Psoas muscle (tissue), 8 donors: Measurements from ENCODE around the gene RBKS. TPM values are rescaled to one million over a fixed set of nuclear protein-coding genes. Genes with fewer than 3 reads are reported as not detected.
A peak's percentile ranks its signal among the peaks of the same experiment; 100 is the strongest.

Experiments
- ATAC-seq, 4 donors: fragments of 200-7000 bp; cut with Tn5 transposase; one replicate each; pipeline ENCODE4 v1.9.1; 2020; ENCODE audit warnings: moderate library complexity in 3 of 4, mild to moderate bottlenecking in 2 of 4
- DNase-seq, 2 donors: peaks; one replicate each; pipeline ENCODE4 v3.0.0-alpha.2; 2020
- H3K27ac ChIP-seq: fragments of 200-600 bp; one replicate; pipeline ENCODE4 v1.8.0; 2022
- H3K27me3 ChIP-seq, 3 donors: fragments of 200-600 bp in 1 of 3; one replicate each; pipeline versions ENCODE4 v1.6.1 to v1.8.0; 2013 to 2022; ENCODE audit warnings: low read length in 2 of 3, mild to moderate bottlenecking in 2 of 3, moderate library complexity in 1 of 3; ENCODE audit not compliant: insufficient read depth in 3 of 3
- H3K36me3 ChIP-seq, 2 donors: fragments of 200-600 bp in 1 of 2; one replicate each; pipeline versions ENCODE4 v1.6.1 to v1.8.0; 2013 to 2022; ENCODE audit warnings: low read depth in 1 of 2, mild to moderate bottlenecking in 1 of 2, moderate library complexity in 1 of 2; ENCODE audit not compliant: insufficient read depth in 1 of 2
- H3K4me1 ChIP-seq: fragments of 200-600 bp; one replicate; pipeline ENCODE4 v1.8.0; 2022
- H3K4me3 ChIP-seq: fragments of 200-600 bp; one replicate; pipeline ENCODE4 v1.8.0; 2022; ENCODE audit warnings: mild to moderate bottlenecking
- H3K9me3 ChIP-seq: fragments of 200-600 bp; one replicate; pipeline ENCODE4 v1.8.0; 2022
- WGBS, 3 donors: extraction: QIAGEN DNeasy Blood & Tissue Kit; methylation state at CpG; one replicate each; pipeline versions ENCODE4 v1.1.6 to v1.1.7; 2013; 5-methylcytosine and 5-hydroxymethylcytosine counted together
- intact Hi-C, 2 donors: fragments of 100-400 bp; cut with DNase I; formaldehyde crosslinking; loops; one replicate each; pipeline versions ENCODE4 v1.11.0 to v1.14.2; 2022
- polyA plus RNA-seq, 3 donors: library from polyadenylated mRNA; stranded (reverse); fragments of 200-250 nt; gene quantifications; one replicate each; pipeline ENCODE4 v1.2.3, GENCODE V29; 2013
- total RNA-seq, 4 donors: library from RNA; stranded (reverse); fragmentation: NEBNext Ultra II Directional in 2 of 4; extraction: Animal tissue kit (Norgen Biotek cat#: 25700) in 2 of 4; gene quantifications; one replicate each; pipeline versions ENCODE4 v1.2.1 to v1.2.4, GENCODE V29; 2021 to 2023
- TF ChIP-seq, protein P1 (sequence below): fragments of 200-600 bp; IDR thresholded peaks from one replicate; pipeline ENCODE4 v1.8.0; 2022; ENCODE audit warnings: antibody characterized with exemption
- donor health status: healthy with polysubstance abuse.
- donor health status: DM: no; HTN: no; CAD: no; lungs with moderate emphysema.
- donor health status: Bipolar disorder and iron deficiency.
- donor health status: healthy.
- donor health status: DM: yes; HTN: yes; CAD: no.
- donor health status: DM: no; HTN: no; CAD: no.
- donor health status: DM: no; HTN: no; CAD: no.
- donor health status: DM: yes; HTN: yes; CAD: no.

The RBKS gene
- total and polyA plus RNA-seq, 7 donors: 3.5 to 7.3 (median 4.1) TPM

DNA sequence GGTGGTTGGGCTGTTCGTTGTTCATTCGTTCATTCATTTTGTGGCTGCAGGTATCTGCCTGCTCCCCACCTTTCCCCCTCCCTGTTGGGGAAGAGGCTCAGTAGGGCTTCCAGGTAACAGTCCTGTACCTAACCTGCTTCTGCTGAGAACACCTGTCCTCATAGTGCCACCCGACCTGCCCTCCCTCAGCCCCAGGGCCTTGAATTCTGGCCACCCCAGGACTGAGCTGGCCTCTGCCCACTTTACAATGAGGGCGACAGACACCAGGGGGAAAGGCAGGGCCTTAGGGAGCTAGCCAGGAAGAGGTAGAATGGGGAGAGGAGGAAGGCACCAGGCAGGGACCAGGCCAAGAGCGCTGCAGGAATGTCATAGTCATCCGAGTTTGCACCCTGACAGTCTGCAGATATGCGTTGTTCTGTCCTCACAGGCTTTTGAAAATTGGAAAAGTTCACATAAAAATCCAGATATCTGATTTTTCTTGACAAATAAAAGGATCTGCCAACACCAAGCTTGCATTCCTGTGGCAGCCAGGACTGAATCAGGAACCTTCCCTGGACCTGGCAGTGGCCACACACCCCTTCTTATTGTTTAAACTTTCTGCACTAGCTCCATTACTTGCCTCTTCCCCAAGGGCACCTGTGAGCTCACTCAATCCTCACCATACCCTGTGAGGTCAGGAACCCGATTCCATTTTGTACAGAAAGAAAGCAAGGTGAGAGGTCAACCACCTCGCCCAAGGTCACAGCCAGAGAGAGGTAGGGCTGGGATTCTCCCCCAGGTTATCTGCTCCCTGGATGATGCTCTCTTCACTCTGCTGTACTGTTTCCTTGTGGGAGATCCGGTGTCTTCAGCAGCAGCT, 153.9 kb downstream of the RBKS start:
- TF ChIP-seq, protein P1, sequence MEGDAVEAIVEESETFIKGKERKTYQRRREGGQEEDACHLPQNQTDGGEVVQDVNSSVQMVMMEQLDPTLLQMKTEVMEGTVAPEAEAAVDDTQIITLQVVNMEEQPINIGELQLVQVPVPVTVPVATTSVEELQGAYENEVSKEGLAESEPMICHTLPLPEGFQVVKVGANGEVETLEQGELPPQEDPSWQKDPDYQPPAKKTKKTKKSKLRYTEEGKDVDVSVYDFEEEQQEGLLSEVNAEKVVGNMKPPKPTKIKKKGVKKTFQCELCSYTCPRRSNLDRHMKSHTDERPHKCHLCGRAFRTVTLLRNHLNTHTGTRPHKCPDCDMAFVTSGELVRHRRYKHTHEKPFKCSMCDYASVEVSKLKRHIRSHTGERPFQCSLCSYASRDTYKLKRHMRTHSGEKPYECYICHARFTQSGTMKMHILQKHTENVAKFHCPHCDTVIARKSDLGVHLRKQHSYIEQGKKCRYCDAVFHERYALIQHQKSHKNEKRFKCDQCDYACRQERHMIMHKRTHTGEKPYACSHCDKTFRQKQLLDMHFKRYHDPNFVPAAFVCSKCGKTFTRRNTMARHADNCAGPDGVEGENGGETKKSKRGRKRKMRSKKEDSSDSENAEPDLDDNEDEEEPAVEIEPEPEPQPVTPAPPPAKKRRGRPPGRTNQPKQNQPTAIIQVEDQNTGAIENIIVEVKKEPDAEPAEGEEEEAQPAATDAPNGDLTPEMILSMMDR: no peak
- Histone ChIP-seq H3K27ac (peak overlapping the region; percentile 62), H3K4me3 (peak overlapping the region; percentile 69), H3K9me3 (no peaks in the 10 kb centered on the region), H3K27me3 (no peaks in the 10 kb centered on the region), H3K36me3 (no peaks in the 10 kb centered on the region), H3K4me1 (peaks cover 13% of the 10 kb centered on the region)
- WGBS, 3 donors: 89 to 94% (median 93%) methylated on average over 10 of the region's 10 CpGs
- ATAC-seq (peak in 1 of 4 donors; percentile 4), DNase-seq (no peak)
- intact Hi-C loops: no loop called here

DNA sequence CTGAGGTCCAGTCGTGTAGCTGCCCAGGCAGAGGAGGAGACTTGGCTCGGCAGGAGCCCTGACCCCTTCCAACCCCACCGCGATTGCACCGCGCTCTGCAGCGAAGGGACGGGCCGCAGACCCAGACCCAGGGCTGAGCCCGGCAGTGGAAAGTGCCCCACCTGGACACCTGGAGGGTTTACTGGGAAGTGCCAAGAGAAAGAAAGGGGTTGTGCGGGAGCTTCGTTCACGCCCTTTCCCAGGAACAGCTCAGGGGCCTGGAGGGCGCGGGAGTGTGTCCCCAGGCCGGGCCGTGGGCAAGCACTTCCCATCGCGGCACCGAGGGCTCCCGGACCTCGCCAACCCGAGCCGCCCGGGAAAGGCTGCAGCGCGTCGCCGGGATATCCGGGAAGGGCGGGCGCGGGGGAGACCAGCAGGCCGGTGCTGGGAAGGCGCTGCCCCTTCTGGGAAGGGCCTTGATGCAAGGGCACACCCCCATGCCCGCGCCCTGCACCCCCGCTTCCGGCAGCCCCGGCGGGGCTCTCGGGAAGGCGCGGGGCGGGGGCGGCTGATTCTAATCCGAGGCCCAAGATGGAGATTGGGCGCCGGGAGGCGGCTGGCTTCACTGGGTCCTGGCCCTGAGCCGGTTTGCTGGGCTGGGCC, 154.8 kb downstream of the RBKS start:
- peak overlapping the region; percentile 62 for H3K27ac ChIP-seq
- intact Hi-C loops: no loop called here
- no peaks in the 10 kb centered on the region for H3K27me3 ChIP-seq
- no peaks in the 10 kb centered on the region for H3K36me3 ChIP-seq
- WGBS, 3 donors: 2% methylated on average over 46 to 51 of the region's 51 CpGs
- peak; percentile 80 to 88 (median 86) for ATAC-seq
- DNase-seq: peak; percentile 86 to 87
- peak overlapping the region; percentile 69 for H3K4me3 ChIP-seq
- no peaks in the 10 kb centered on the region for H3K9me3 ChIP-seq
- TF ChIP-seq, protein P1: no peak
- peaks cover 13% of the 10 kb centered on the region for H3K4me1 ChIP-seq

DNA sequence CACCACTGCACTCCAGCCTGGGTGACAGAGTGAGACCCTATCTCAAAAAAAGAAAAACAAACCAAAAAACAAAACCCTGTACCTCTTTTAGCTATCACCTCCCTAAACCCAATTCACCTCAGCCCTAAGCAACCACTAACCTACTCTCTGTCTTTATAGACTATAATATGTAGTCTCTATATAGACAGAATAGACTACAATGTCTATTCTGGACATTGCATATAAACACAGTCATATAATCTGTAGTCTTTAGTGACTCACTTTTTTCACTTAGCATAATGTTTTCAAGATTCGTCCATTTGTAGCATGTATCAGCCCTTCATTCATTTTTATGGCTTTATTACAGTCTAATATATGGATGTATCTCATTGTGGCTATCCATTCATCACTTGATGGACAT, 155.9 kb downstream of the RBKS start:
- 90 to 98% (median 93%) methylated on average over 1 of the region's 1 CpG for WGBS, 3 donors
- no peaks in the 10 kb centered on the region for H3K27me3 ChIP-seq
- H3K27ac ChIP-seq: no peak overlapping the region
- no peaks in the 10 kb centered on the region for H3K9me3 ChIP-seq
- ATAC-seq (no peak), DNase-seq (no peak)
- intact Hi-C loops: no loop called here
- H3K36me3 ChIP-seq: no peaks in the 10 kb centered on the region
- peaks cover 13% of the 10 kb centered on the region for H3K4me1 ChIP-seq
- H3K4me3 ChIP-seq: no peak overlapping the region
- TF ChIP-seq, protein P1: no peak

Other genes starting within 250 kb of the RBKS start
- 10 to 100 TPM; 17.1 to 25.0 (median 22.1) TPM for gene SUPT7L, start 226.8 kb downstream of the RBKS start, total RNA-seq
- 10 to 100 TPM; 17.1 to 33.8 (median 21.1) TPM for gene SUPT7L, start 226.8 kb downstream of the RBKS start, polyA plus RNA-seq
- 10 to 100 TPM; 21.1 to 28.4 (median 26.0) TPM for gene SLC4A1AP, start 226.5 kb downstream of the RBKS start, total RNA-seq
- 10 to 100 TPM; 20.5 to 44.8 (median 28.3) TPM for gene SLC4A1AP, start 226.5 kb downstream of the RBKS start, polyA plus RNA-seq
- gene MRPL33, start 118.7 kb downstream of the RBKS start, total RNA-seq: 100 to 1,000 TPM; 200 to 269 (median 257) TPM
- 100 to 1,000 TPM; 400 to 716 (median 536) TPM for gene MRPL33, start 118.7 kb downstream of the RBKS start, polyA plus RNA-seq
- 10 to 100 TPM; 48.2 to 74.5 (median 57.2) TPM for gene BABAM2, start 342 bp upstream of the RBKS start, total RNA-seq
- gene BABAM2, start 342 bp upstream of the RBKS start, polyA plus RNA-seq: 10 to 100 TPM; 34.2 to 72.4 (median 40.6) TPM